ENCODE measurements around the gene DRD4. TPM values are rescaled to one million over a fixed set of nuclear protein-coding genes. Genes with fewer than 3 reads are reported as not detected.

Gene DRD4
- total and polyA plus RNA-seq, 9 of the 15 experiments (the other 6 are each of a cell fraction or from before 2014, with no cell fraction given): 0.04 to 0.95 (median 0.21) TPM; not detected in 5

GRCh38 chr11:603154-603553 lies 33.9 kb upstream of the DRD4 start:
- H3K27me3 ChIP-seq (ENCODE audit: control insufficient read depth in 2 of 2, insufficient read depth in 2 of 2, low read length in 2 of 2): no peaks in the 10 kb centered on the region
- H3K9me3 ChIP-seq (replicated peaks; ENCODE audit: control insufficient read depth, insufficient read depth, low read depth, low read length): no peaks in the 10 kb centered on the region
- ChIA-PET CTCF (ENCODE audit: low intra/inter-chr PET ratio) (no interaction called here), POLR2A (no interaction called here)
- FAIRE-seq: no peak
- H2AFZ ChIP-seq (ENCODE audit: low read depth, low read length): no peak overlapping the region
- TF ChIP-seq SNIP1 (IDR thresholded peaks at IDR 0.05; ENCODE audit: low read depth) (no peak), IRF9 (tag; IDR thresholded peaks at IDR 0.05) (no peak), ELF1 (tag; IDR thresholded peaks at IDR 0.05) (no peak), ZNF445 (CRISPR knock-in tag; IDR thresholded peaks at IDR 0.05; ENCODE audit: low read depth) (no peak), HDAC1 (IDR thresholded peaks at IDR 0.05) (no peak), RFX5 (IDR thresholded peaks at IDR 0.05; ENCODE audit: low read depth, low read length) (no peak), EWSR1 (IDR thresholded peaks at IDR 0.05; ENCODE audit: borderline replicate concordance, low read depth, partially characterized antibody) (no peak), ZNF511 (CRISPR knock-in tag; IDR thresholded peaks at IDR 0.05) (no peak), ARNT (IDR thresholded peaks at IDR 0.05) (no peak), SREBF2 (CRISPR knock-in tag; IDR thresholded peaks at IDR 0.05) (no peak), ILF3 (IDR thresholded peaks at IDR 0.05; ENCODE audit: borderline replicate concordance) (no peak), EP400 (IDR thresholded peaks at IDR 0.05) (no peak), SPI1 (IDR thresholded peaks at IDR 0.05; ENCODE audit: borderline replicate concordance, low read depth, low read length) (no peak), U2AF1 (optimal IDR thresholded peaks at IDR 0.05; ENCODE audit: low read depth, low read length) (no peak), FOXJ2 (tag; IDR thresholded peaks at IDR 0.05) (no peak), TARDBP (IDR thresholded peaks at IDR 0.05) (no peak), KDM4B (IDR thresholded peaks at IDR 0.05; ENCODE audit: borderline replicate concordance in 2 of 2, low read depth in 1 of 2) (no peak), SUPT5H (IDR thresholded peaks at IDR 0.05) (no peak)
- in situ Hi-C loops (cut with MboI): no loop called here
- WGBS (ENCODE audit: insufficient coverage, low coverage, missing lambda C conversion rate): 94% methylated on average over 13 of the region's 13 CpGs
- intact Hi-C loops (cut with micrococcal nuclease): no loop called here
- 0 out of 2 replicates have a peak, but pooled peaks cover 1% of the 10 kb centered on the region for H4K20me1 ChIP-seq (replicated peaks; ENCODE audit: control insufficient read depth, insufficient read depth, low read length)
- no TSS peak for BruUV-seq (replicated peaks)
- no peak for ATAC-seq
- no peak overlapping the region for H3K4me3 ChIP-seq
- peaks cover 90% of the 10 kb centered on the region for H3K36me3 ChIP-seq (ENCODE audit: control insufficient read depth, insufficient read depth, low read length)
- H3K4me2 ChIP-seq (ENCODE audit: insufficient read depth, low read length): no peak overlapping the region
- no peak overlapping the region for H3K9ac ChIP-seq (ENCODE audit: insufficient read depth in 1 of 2, low read depth in 2 of 2, low read length in 2 of 2)
- H3K9me1 ChIP-seq (ENCODE audit: control insufficient read depth, insufficient read depth, low read length): no peaks in the 10 kb centered on the region
- H3K4me1 ChIP-seq (replicated peaks in 1 of 2; ENCODE audit: control insufficient read depth in 2 of 2, insufficient read depth in 2 of 2, low read length in 2 of 2): peaks cover 0 to 13% of the 10 kb centered on the region in 2 experiments; a peak in 1 of 5 replicates
- no peaks in the 10 kb centered on the region; the same call in 2 of the 3 replicates for H3K79me2 ChIP-seq (ENCODE audit: control insufficient read depth, insufficient read depth, low read length)
- no peak overlapping the region for H3K27ac ChIP-seq (ENCODE audit: extremely low read depth, low read depth, low read length)
- DNase-seq (ENCODE audit: extremely low read depth in 1 of 4, low spot score in 3 of 4): no peak
